Stomach smooth muscle (tissue), 2 donors: ENCODE data around the gene FAM193B.

Experiments used
- H3K27ac ChIP-seq: one replicate; pipeline ENCODE4 v1.7.0; 2013; ENCODE audit warnings: mild to moderate bottlenecking, low read length, inconsistent platforms
- H3K27me3 ChIP-seq, 2 donors: one replicate each; pipeline ENCODE4 v1.7.0; 2013; ENCODE audit warnings: low read length in 2 of 2; ENCODE audit not compliant: insufficient read depth in 2 of 2, control insufficient read depth in 1 of 2
- H3K36me3 ChIP-seq, 2 donors: one replicate each; pipeline ENCODE4 v1.7.0; 2013; ENCODE audit warnings: low read length in 2 of 2; ENCODE audit not compliant: control insufficient read depth in 2 of 2, insufficient read depth in 2 of 2
- H3K4me1 ChIP-seq: one replicate; pipeline ENCODE4 v1.7.0; 2013; ENCODE audit warnings: low read length; ENCODE audit not compliant: control insufficient read depth, insufficient read depth
- H3K4me3 ChIP-seq, 2 donors: one replicate each; pipeline ENCODE4 v1.7.0; 2013; ENCODE audit warnings: low read length in 2 of 2
- H3K9ac ChIP-seq, 2 donors: one replicate each; pipeline ENCODE4 v1.7.0; 2013; ENCODE audit warnings: low read length in 2 of 2, mild to moderate bottlenecking in 1 of 2
- H3K9me3 ChIP-seq, 2 donors: one replicate each; pipeline ENCODE4 v1.7.0; 2013; ENCODE audit warnings: low read length in 2 of 2; ENCODE audit not compliant: control insufficient read depth in 2 of 2
- donor health status: healthy.
- donor health status: Pancreatic carcinoma.

FAM193B gene

GRCh38 chr5:177526191-177526590 is 28.2 kb downstream of the FAM193B start:
- H3K4me1 ChIP-seq, result peaks cover 17% of the 10 kb centered on the region
- no peaks in the 10 kb centered on the region for H3K27me3 ChIP-seq
- peaks cover 65 to 75% of the 10 kb centered on the region in 2 donors for H3K36me3 ChIP-seq
- H3K27ac ChIP-seq, result no peak overlapping the region
- no peak overlapping the region for H3K9ac ChIP-seq
- no peak overlapping the region for H3K4me3 ChIP-seq
- no peaks in the 10 kb centered on the region for H3K9me3 ChIP-seq

GRCh38 chr5:177524941-177525655 is 29.3 kb downstream of the FAM193B start:
- H3K4me1 ChIP-seq, result peaks cover 17% of the 10 kb centered on the region
- H3K27ac ChIP-seq, result no peak overlapping the region
- peaks cover 66 to 78% of the 10 kb centered on the region in 2 donors for H3K36me3 ChIP-seq
- H3K27me3 ChIP-seq, result no peaks in the 10 kb centered on the region
- H3K4me3 ChIP-seq, result no peak overlapping the region
- peak overlapping the region in 1 of 2 donors; percentile 29 for H3K9ac ChIP-seq
- H3K9me3 ChIP-seq, result no peaks in the 10 kb centered on the region

GRCh38 chr5:177524539-177524900 is 29.8 kb downstream of the FAM193B start:
- peaks cover 66 to 80% of the 10 kb centered on the region in 2 donors for H3K36me3 ChIP-seq
- peaks cover 17% of the 10 kb centered on the region for H3K4me1 ChIP-seq
- H3K27me3 ChIP-seq, result no peaks in the 10 kb centered on the region
- no peak overlapping the region for H3K4me3 ChIP-seq
- H3K9ac ChIP-seq, result no peak overlapping the region
- H3K27ac ChIP-seq, result no peak overlapping the region
- no peaks in the 10 kb centered on the region for H3K9me3 ChIP-seq

GRCh38 chr5:177523711-177524538 is 30.4 kb downstream of the FAM193B start:
- Histone ChIP-seq H3K27me3 (no peaks in the 10 kb centered on the region), H3K27ac (no peak overlapping the region), H3K4me3 (no peak overlapping the region), H3K9ac (no peak overlapping the region), H3K4me1 (peaks cover 22% of the 10 kb centered on the region), H3K9me3 (no peaks in the 10 kb centered on the region), H3K36me3 (peaks cover 64 to 79% of the 10 kb centered on the region in 2 donors)

GRCh38 chr5:177520916-177521513 is 33.3 kb downstream of the FAM193B start:
- no peak overlapping the region for H3K4me3 ChIP-seq
- H3K27ac ChIP-seq, result no peak overlapping the region
- no peaks in the 10 kb centered on the region for H3K27me3 ChIP-seq
- H3K4me1 ChIP-seq, result peaks cover 34% of the 10 kb centered on the region
- H3K9me3 ChIP-seq, result no peaks in the 10 kb centered on the region
- H3K36me3 ChIP-seq, result peaks cover 39 to 55% of the 10 kb centered on the region in 2 donors
- no peak overlapping the region for H3K9ac ChIP-seq

GRCh38 chr5:177520271-177520670 is 34.1 kb downstream of the FAM193B start:
- Histone ChIP-seq H3K36me3 (peaks cover 35 to 52% of the 10 kb centered on the region in 2 donors), H3K4me1 (peaks cover 38% of the 10 kb centered on the region), H3K4me3 (no peak overlapping the region), H3K9me3 (no peaks in the 10 kb centered on the region), H3K9ac (no peak overlapping the region), H3K27me3 (no peaks in the 10 kb centered on the region), H3K27ac (no peak overlapping the region)

GRCh38 chr5:177519463-177520235 is 34.7 kb downstream of the FAM193B start:
- Histone ChIP-seq H3K9ac (peak overlapping the region in 1 of 2 donors; percentile 34), H3K4me1 (peaks cover 37% of the 10 kb centered on the region), H3K9me3 (no peaks in the 10 kb centered on the region), H3K36me3 (peaks cover 38 to 52% of the 10 kb centered on the region in 2 donors), H3K27me3 (no peaks in the 10 kb centered on the region), H3K27ac (no peak overlapping the region), H3K4me3 (no peak overlapping the region)

GRCh38 chr5:177516601-177517568 is 37.5 kb downstream of the FAM193B start, which contains the start of gene DDX41:
DDX41 (minus strand) TSS chr5:177516961; CDS start chr5:177516945, 16 bp downstream.
- H3K4me3 ChIP-seq, result peak within 1 kb of the TSS; percentile 98 to 99
- H3K4me1 ChIP-seq, result peaks cover 36% of the 10 kb centered on the region
- H3K27ac ChIP-seq, result peak within 1 kb of the TSS; percentile 80
- H3K36me3 ChIP-seq, result peaks cover 49 to 59% of the 10 kb centered on the region in 2 donors
- peak within 1 kb of the TSS; percentile 90 to 94 for H3K9ac ChIP-seq
- no peaks in the 10 kb centered on the region for H3K27me3 ChIP-seq
- no peaks in the 10 kb centered on the region for H3K9me3 ChIP-seq

GRCh38 chr5:177515580-177515979 is 38.8 kb downstream of the FAM193B start:
- Histone ChIP-seq H3K4me1 (peaks cover 33% of the 10 kb centered on the region), H3K9ac (peak overlapping the region in 1 of 2 donors; percentile 94), H3K9me3 (no peaks in the 10 kb centered on the region), H3K36me3 (peaks cover 53 to 58% of the 10 kb centered on the region in 2 donors), H3K4me3 (peak overlapping the region in 1 of 2 donors; percentile 99), H3K27ac (no peak overlapping the region), H3K27me3 (no peaks in the 10 kb centered on the region)
